ENCODE results near the gene PXMP4.

DNA sequence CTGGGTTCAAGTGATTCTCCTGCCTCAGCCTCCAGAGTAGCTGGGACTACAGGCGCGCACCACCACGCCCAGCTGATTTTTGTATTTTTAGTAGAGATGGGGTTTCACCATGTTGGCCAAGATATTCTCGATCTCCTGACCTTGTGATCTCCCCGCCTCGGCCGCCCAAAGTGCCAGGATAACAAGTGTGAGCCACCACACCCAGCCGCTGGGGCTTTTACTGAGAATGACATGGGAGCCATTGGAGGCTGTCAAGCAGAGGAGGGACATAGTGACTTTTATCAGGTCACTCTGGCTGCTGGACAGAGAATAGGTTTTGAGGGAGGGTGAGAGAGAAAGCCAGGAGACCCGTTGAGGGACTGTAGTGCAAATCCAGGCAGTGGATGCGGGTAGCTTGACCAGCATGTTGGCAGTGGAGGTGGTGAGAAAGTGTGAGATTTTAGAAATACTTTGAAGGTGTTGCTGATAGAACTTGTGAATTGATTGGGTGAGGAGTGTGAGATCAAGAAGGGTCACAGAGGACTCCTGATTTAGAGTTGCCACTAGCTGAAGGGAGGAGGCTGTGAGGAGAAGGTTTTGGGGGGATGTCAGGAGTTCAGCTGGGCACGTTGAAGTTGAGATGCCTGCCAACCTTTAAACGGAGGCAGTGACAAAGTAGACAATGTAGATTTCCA is 26.4 kb upstream of the PXMP4 start:
- TF ChIP-seq CTCF (conservative IDR thresholded peaks at IDR 0.05 in 1 of 2, IDR thresholded peaks at IDR 0.05 in 1 of 2; ENCODE audit: extremely low read depth in 1 of 2, insufficient read depth in 1 of 2, low read depth in 1 of 2, low read length in 2 of 2) (no peak), EZH2 (IDR thresholded peaks at IDR 0.05; ENCODE audit: borderline replicate concordance, low read length) (no peak)
